ENCODE measurements around the gene MTR. TPM values are rescaled to one million over a fixed set of nuclear protein-coding genes. Genes with fewer than 3 reads are reported as not detected.

MTR gene
- total RNA-seq, 1 experiment from 2014 or later, result 27.5 TPM

- peak; percentile 30 for DNase-seq (ENCODE audit: low spot score)
- peak; percentile 99 for ATAC-seq
- Mint-ChIP-seq H3K4me1 (no peaks in the 10 kb centered on the region), H3K36me3 (no peaks in the 10 kb centered on the region; the same call in 1 of the 2 replicates), H3K4me3 (no peak overlapping the region), H3K27me3 (ENCODE audit: low read depth) (no peaks in the 10 kb centered on the region), H3K27ac (no peak overlapping the region), H3K9me3 (no peaks in the 10 kb centered on the region)
- ChIA-PET POLR2A (no interaction called here), CTCF (interaction anchor here (0.6 to 2.3 kb wide), 14 partner anchors 18 to 1046 kb away, joined by 3 to 24 read pairs (median 4); partner anchors contain the start of gene MTR)
- no peak for TF ChIP-seq USF1 (CRISPR knock-in tag; IDR thresholded peaks at IDR 0.05)
- peak; percentile 95 for TF ChIP-seq ZNF263 (CRISPR knock-in tag; IDR thresholded peaks at IDR 0.05; ENCODE audit: low read depth)
Observed at GRCh38 chr1:236753516-236753915, 41.6 kb upstream of the MTR start.

GRCh38 chr1:236753964-236754363, 41.1 kb upstream of the MTR start:
- ChIA-PET CTCF (interaction anchor here (0.6 to 2.3 kb wide), 13 partner anchors 17 to 1046 kb away, joined by 3 to 24 read pairs (median 4); partner anchors contain the start of gene MTR), POLR2A (no interaction called here)
- Mint-ChIP-seq H3K4me3 (no peak overlapping the region), H3K27me3 (ENCODE audit: low read depth) (no peaks in the 10 kb centered on the region), H3K27ac (no peak overlapping the region), H3K9me3 (no peaks in the 10 kb centered on the region), H3K4me1 (no peaks in the 10 kb centered on the region), H3K36me3 (no peaks in the 10 kb centered on the region; the same call in 1 of the 2 replicates)
- ATAC-seq, result no peak
- TF ChIP-seq STAT6 (CRISPR knock-in tag; conservative IDR thresholded peaks at IDR 0.05; ENCODE audit: low read depth), result no peak
- TF ChIP-seq HMGA2 (CRISPR knock-in tag; IDR thresholded peaks at IDR 0.05), result no peak
- no peak for TF ChIP-seq MLX (CRISPR knock-in tag; IDR thresholded peaks at IDR 0.05)
- no peak for TF ChIP-seq OVOL2 (CRISPR knock-in tag; IDR thresholded peaks at IDR 0.05; ENCODE audit: borderline replicate concordance)
- no peak for TF ChIP-seq AR (CRISPR knock-in tag; IDR thresholded peaks at IDR 0.05)
- TF ChIP-seq ESRRA (CRISPR knock-in tag; IDR thresholded peaks at IDR 0.05; ENCODE audit: borderline replicate concordance), result no peak
- no peak for TF ChIP-seq E2F1 (CRISPR knock-in tag; IDR thresholded peaks at IDR 0.05)
- no peak for TF ChIP-seq ZNF232 (CRISPR knock-in tag; IDR thresholded peaks at IDR 0.05)
- TF ChIP-seq CBFB (CRISPR knock-in tag; IDR thresholded peaks at IDR 0.05; ENCODE audit: low read depth), result no peak
- no peak for TF ChIP-seq ZNF263 (CRISPR knock-in tag; IDR thresholded peaks at IDR 0.05; ENCODE audit: low read depth)
- TF ChIP-seq TCF7 (CRISPR knock-in tag; IDR thresholded peaks at IDR 0.05; ENCODE audit: low read depth), result no peak
- TF ChIP-seq NFE2L1 (CRISPR knock-in tag; IDR thresholded peaks at IDR 0.05), result no peak
- no peak for TF ChIP-seq CREB1 (CRISPR knock-in tag; IDR thresholded peaks at IDR 0.05)
- TF ChIP-seq ZNF317 (CRISPR knock-in tag; IDR thresholded peaks at IDR 0.05; ENCODE audit: borderline replicate concordance, low read depth), result no peak
- TF ChIP-seq ZNF423 (CRISPR knock-in tag; IDR thresholded peaks at IDR 0.05), result no peak
- TF ChIP-seq SP1 (CRISPR knock-in tag; conservative IDR thresholded peaks at IDR 0.05), result no peak
- TF ChIP-seq PREB (CRISPR knock-in tag; IDR thresholded peaks at IDR 0.05; ENCODE audit: borderline replicate concordance), result no peak
- TF ChIP-seq GABPB1 (CRISPR knock-in tag; IDR thresholded peaks at IDR 0.05), result no peak
- no peak for TF ChIP-seq TP53 (CRISPR knock-in tag; IDR thresholded peaks at IDR 0.05)
- no peak for TF ChIP-seq ZNF396 (CRISPR knock-in tag; IDR thresholded peaks at IDR 0.05; ENCODE audit: borderline replicate concordance)
- no peak for DNase-seq (ENCODE audit: low spot score)

Data from WTC11 (cell line).